Measurements from ENCODE around the gene CSGALNACT2.

DNA sequence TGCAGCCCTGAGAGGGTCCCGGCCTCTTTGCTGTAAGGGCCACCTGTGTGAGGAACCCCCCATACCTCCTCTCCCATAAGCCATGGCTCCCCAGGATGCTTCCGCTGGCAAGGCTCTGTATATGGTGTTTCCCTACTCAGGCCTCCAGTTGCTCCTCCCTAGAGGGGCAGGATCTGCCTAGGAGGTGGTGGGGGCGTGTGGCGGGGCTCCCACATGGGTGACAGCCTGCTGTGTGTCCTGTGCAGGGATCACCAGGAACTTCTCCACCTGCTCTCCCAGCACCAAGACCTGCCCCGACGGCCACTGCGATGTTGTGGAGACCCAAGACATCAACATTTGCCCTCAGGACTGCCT is 25.7 kb upstream of the CSGALNACT2 start:
- TF ChIP-seq, protein P1, sequence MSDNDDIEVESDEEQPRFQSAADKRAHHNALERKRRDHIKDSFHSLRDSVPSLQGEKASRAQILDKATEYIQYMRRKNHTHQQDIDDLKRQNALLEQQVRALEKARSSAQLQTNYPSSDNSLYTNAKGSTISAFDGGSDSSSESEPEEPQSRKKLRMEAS (IDR thresholded peaks at IDR 0.05) = no peak
- TF ChIP-seq, protein P2, sequence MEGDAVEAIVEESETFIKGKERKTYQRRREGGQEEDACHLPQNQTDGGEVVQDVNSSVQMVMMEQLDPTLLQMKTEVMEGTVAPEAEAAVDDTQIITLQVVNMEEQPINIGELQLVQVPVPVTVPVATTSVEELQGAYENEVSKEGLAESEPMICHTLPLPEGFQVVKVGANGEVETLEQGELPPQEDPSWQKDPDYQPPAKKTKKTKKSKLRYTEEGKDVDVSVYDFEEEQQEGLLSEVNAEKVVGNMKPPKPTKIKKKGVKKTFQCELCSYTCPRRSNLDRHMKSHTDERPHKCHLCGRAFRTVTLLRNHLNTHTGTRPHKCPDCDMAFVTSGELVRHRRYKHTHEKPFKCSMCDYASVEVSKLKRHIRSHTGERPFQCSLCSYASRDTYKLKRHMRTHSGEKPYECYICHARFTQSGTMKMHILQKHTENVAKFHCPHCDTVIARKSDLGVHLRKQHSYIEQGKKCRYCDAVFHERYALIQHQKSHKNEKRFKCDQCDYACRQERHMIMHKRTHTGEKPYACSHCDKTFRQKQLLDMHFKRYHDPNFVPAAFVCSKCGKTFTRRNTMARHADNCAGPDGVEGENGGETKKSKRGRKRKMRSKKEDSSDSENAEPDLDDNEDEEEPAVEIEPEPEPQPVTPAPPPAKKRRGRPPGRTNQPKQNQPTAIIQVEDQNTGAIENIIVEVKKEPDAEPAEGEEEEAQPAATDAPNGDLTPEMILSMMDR (IDR thresholded peaks at IDR 0.05; ENCODE audit: low read depth, low read length, missing input control) = no peak
- TF ChIP-seq, protein P3, sequence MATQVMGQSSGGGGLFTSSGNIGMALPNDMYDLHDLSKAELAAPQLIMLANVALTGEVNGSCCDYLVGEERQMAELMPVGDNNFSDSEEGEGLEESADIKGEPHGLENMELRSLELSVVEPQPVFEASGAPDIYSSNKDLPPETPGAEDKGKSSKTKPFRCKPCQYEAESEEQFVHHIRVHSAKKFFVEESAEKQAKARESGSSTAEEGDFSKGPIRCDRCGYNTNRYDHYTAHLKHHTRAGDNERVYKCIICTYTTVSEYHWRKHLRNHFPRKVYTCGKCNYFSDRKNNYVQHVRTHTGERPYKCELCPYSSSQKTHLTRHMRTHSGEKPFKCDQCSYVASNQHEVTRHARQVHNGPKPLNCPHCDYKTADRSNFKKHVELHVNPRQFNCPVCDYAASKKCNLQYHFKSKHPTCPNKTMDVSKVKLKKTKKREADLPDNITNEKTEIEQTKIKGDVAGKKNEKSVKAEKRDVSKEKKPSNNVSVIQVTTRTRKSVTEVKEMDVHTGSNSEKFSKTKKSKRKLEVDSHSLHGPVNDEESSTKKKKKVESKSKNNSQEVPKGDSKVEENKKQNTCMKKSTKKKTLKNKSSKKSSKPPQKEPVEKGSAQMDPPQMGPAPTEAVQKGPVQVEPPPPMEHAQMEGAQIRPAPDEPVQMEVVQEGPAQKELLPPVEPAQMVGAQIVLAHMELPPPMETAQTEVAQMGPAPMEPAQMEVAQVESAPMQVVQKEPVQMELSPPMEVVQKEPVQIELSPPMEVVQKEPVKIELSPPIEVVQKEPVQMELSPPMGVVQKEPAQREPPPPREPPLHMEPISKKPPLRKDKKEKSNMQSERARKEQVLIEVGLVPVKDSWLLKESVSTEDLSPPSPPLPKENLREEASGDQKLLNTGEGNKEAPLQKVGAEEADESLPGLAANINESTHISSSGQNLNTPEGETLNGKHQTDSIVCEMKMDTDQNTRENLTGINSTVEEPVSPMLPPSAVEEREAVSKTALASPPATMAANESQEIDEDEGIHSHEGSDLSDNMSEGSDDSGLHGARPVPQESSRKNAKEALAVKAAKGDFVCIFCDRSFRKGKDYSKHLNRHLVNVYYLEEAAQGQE (IDR thresholded peaks at IDR 0.05) = no peak
- TF ChIP-seq GABPA (IDR thresholded peaks at IDR 0.05 in 1 of 2, conservative IDR thresholded peaks at IDR 0.05 in 1 of 2) (no peak), FOXA1 (IDR thresholded peaks at IDR 0.05) (no peak), RAD21 (IDR thresholded peaks at IDR 0.05) (no peak), TAF1 (conservative IDR thresholded peaks at IDR 0.05) (no peak), SP1 (IDR thresholded peaks at IDR 0.05) (no peak), YY1 (IDR thresholded peaks at IDR 0.05) (no peak), RXRA (IDR thresholded peaks at IDR 0.05) (no peak), JUND (IDR thresholded peaks at IDR 0.05) (no peak), NR2F2 (IDR thresholded peaks at IDR 0.05) (no peak)
